ENCODE results near the gene KDM8.
"Not testable (repeated sequence)": the region's sequence is repeated elsewhere in the genome, so short reads cannot be mapped to it uniquely, and the experiment has no call there.

The KDM8 gene

GRCh38 chr16:27191352-27191924 lies 11.9 kb upstream of the KDM8 start:
- DNase-seq (ENCODE audit: low read depth): no peak

DNA sequence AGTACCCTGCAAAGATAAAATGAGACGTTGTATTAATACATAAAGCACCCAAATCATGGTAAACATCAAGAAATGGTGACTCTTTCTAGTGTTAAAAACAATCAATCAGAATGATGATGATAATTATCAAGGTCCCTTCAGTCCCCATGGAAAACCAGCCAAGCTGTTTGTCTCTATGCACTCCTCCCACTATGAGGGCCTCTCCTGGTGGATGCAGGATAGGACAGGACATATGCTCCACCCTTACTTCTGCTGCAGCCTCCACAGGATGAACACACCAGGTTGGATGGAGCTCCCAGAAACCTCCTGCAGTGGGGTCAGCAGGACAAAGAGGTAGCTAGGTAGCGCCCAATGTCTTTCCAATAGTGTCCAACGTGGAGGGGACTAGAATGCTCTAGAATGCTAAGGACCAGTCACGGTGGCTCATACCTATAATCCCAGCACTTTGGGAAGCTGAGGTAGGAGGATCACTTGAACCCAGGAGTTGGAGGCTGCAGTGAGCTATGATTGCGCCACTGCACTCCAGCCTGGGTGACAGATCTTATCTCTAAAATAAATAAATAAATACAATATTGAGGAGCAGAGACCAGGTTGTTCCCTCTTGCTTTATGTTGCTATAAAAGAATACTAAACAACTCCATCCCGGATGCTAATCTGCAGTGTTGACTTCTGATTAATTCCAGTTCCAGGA lies 9.9 kb upstream of the KDM8 start:
- no peak for DNase-seq (ENCODE audit: low read depth)

DNA sequence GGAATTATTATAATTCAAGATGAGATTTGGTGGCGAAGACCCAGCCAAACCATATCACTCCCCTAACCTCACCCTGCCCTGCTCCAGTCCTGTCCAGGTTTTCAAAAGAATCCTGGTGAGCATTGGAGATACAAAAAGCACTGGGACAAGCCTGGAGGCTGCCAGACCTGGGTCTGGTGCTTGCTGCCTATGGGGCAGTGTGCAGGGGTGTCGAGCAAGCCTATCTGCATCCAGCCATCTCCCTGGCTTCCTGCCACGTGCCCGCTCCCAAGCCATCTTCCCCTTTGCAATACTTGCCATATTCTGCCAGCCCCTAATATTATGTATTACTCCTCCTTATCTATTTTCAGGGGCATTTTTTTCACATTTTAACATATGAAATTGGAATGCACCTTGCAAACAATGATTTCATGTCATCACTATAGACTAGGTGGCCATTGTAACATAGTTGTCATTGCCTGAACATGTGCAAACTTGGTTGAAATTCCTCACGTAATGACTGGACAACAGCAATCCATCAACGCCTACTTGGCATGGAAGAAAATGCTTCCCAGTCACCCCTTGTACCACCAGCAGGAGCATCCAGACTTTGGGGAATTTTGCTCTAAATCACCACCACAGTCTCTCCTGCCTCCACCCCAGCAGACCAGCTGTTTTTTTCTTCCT lies 8.1 kb upstream of the KDM8 start:
- no peak for DNase-seq (ENCODE audit: low read depth)

GRCh38 chr16:27195941-27196595 lies 7.3 kb upstream of the KDM8 start:
- no peak for DNase-seq (ENCODE audit: low read depth)

- no peak for DNase-seq (ENCODE audit: low read depth)
Measured at GRCh38 chr16:27197004-27197403, 6.3 kb upstream of the KDM8 start.

GRCh38 chr16:27198451-27199234 lies 4.7 kb upstream of the KDM8 start:
- DNase-seq (ENCODE audit: low read depth): no peak

DNA sequence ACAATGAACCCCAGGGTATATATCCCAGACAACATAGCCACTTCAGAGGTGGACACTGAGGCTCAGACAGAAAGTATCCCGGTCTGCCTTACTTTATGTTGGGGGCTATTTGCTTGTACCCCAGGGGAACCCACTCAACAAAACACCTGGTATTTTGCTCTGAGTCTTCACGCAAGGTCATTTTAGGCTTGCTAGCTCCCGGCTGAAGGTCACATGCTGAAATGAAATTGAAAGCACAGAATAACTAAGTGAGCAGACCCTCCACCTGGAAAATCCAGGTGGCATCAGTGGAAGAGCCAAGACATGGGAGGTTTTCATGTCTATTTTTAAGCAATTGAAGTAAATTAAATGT lies 4.1 kb upstream of the KDM8 start:
- no peak for DNase-seq (ENCODE audit: low read depth)

DNA sequence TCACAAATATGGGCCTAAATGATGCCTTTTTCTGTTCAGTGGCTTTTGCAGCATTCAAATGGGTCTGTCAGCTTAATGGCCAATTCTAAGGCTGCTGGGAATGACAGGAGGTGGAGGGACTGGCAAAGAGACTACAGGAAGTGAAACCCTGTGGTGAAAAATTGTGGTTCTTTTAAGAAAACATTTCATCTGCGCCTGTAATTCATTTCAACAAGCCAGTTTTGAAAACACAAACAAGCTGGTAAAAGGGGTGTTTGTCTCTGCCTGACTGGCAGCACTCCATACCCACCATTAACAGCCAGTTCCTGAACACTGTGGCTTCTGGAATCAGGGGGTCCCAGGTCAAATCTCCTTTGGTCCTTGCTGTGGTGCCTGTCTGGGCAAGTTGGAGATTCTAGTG lies 3.6 kb upstream of the KDM8 start:
- DNase-seq (ENCODE audit: low read depth): no peak

- not testable (repeated sequence) for DNase-seq (ENCODE audit: low read depth)
Measured at GRCh38 chr16:27200914-27201313, 2.4 kb upstream of the KDM8 start.

DNA sequence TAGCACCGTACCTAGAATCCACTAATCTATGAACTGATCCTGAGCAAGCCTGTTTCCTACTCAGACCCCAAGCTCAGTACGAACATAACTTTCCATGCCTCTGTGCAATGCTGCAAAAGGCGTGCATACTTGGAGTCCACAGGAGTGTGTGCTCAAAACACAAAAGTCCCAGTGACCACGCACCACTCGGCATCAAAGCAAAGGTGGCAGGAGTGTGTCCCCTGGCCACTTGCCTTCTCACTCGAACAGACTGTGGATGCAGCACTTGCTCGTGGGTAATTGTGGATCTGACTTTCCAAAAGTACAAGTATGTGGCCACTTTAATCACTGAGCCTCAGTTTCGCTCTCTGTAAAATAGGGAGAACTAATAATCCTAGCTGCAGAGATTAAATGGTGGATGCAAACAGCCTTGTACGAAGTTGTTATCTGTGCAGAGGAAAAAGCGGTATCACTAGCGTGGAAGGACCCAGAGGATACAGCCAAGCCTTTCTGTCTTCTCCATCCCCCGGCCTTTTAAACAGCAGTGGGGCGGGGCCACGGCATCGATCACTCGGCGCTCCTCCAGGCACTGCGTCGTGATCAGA lies 311 bp upstream of the KDM8 start:
- DNase-seq (ENCODE audit: low read depth): no peak

DNA sequence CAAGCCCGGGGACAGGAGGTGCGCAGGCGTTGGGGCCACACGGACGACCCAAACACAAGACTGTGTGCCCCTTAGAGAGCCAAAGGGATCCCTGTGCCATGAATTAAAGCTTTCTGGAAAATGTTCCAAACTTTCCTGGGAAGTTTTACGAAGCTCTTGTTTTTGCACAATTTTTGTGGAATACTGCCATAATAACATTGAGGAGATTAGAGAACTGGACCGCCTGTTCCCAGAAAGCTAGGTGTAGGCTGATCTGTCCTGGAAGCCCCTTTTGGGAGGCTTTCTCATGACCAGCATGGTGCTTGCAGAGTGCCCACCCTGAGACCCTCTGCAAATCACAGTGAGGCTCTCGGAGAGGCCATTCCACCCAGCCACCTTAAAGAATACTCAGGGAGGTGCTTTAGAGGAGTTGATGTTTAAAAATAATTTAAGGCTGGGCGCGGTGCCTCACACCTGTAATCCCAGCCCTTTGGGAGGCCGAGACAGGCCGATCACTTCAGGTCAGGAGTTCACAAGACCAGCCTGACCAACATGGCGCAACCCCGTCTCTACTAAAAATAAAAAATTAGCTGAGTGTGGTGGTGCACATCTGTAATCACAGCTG lies 1.1 kb downstream of the KDM8 start:
- DNase-seq (ENCODE audit: low read depth): no peak

GRCh38 chr16:27205423-27206065 lies 2.2 kb downstream of the KDM8 start:
- DNase-seq (ENCODE audit: low read depth): no peak

- not testable (repeated sequence) for DNase-seq (ENCODE audit: low read depth)
Measured at GRCh38 chr16:27207121-27207520, 3.8 kb downstream of the KDM8 start.

GRCh38 chr16:27208081-27208680 lies 4.9 kb downstream of the KDM8 start:
- DNase-seq (ENCODE audit: low read depth): no peak

GRCh38 chr16:27208796-27209195 lies 5.5 kb downstream of the KDM8 start:
- DNase-seq (ENCODE audit: low read depth): no peak

DNA sequence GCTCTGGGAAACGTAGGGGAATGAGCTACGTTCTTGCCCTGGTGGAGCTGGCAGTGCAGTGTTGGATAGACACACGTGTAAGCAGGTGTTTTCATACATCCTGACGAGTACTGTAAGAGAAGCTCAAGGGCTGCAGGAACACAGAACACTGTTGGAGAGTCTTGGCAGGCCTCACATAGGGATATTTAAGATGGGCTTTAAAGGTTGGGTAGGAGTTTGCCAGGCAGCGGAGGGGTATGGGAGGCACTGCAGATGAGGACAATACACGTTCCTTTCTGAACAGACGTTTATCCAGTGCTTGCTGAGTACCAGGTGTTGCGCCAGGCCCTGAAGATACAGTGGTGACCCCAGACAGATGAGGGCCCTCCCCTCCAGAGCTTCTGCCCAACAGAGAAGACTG lies 6.3 kb downstream of the KDM8 start:
- DNase-seq (ENCODE audit: low read depth): no peak

DNA sequence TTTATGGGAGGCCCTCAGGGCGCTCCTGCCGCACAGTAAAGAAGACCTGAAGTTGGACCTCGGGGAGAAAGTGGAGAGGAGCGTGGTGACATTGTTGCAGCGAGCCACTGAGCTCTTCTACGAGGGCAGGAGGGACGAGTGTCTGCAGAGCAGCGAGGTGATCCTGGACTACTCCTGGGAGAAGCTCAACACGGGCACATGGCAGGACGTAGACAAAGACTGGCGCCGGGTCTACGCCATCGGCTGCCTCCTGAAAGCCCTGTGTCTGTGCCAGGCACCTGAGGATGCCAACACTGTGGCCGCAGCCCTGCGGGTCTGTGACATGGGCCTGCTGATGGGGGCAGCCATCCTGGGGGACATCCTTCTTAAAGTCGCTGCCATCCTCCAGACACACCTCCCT lies 6.8 kb downstream of the KDM8 start:
- no peak for DNase-seq (ENCODE audit: low read depth)

DNA sequence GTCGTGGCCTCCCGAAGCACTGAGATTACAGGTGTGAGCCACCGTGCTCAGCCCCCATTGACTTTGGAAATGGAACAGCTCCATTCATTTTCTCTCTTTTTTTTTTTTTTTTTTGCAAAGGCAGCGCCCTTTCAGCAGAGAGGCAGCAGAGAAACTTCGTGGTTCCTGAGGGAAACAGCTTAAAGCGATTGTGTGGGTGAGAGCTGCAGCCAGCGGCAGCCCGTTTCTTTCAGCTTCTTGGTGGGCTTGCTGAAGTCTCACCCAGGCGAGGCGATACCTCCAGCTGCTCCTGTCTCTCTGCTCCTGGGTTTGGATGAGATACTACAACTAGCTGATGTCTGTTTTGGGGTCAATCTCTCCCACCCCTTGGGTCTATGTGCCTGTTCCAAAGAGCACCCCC lies 7.7 kb downstream of the KDM8 start:
- DNase-seq (ENCODE audit: low read depth): no peak

GRCh38 chr16:27214084-27214961 lies 11.0 kb downstream of the KDM8 start:
- no peak for DNase-seq (ENCODE audit: low read depth)

GRCh38 chr16:27215660-27216059 lies 12.3 kb downstream of the KDM8 start:
- DNase-seq (ENCODE audit: low read depth): no peak

Data from HS-5 (cell line).